Measurements from ENCODE around the gene MAST4. TPM values are rescaled to one million over a fixed set of nuclear protein-coding genes. Genes with fewer than 3 reads are reported as not detected.

MAST4 gene
- polyA plus RNA-seq, 1 donor (not counting 4 experiments of a cell fraction or from before 2014, with no cell fraction given) = 19.8 TPM

GRCh38 chr5:67014191-67014590 is 418.0 kb downstream of the MAST4 start:
- FAIRE-seq (no peak), DNase-seq (ENCODE audit: low read depth, low spot score) (no peak)
- no peaks in the 10 kb centered on the region for H4K20me1 ChIP-seq (ENCODE audit: control insufficient read depth, extremely low read depth, insufficient read depth, low read length)
- peaks cover 66% of the 10 kb centered on the region for H3K79me2 ChIP-seq (ENCODE audit: control insufficient read depth, insufficient read depth, low read length)
- no peak overlapping the region for H2AFZ ChIP-seq (ENCODE audit: control insufficient read depth, low read length)
- no peaks in the 10 kb centered on the region for H3K9me1 ChIP-seq (ENCODE audit: control insufficient read depth, extremely low read depth, insufficient read depth, low read length)
- H3K4me3 ChIP-seq (ENCODE audit: control insufficient read depth in 2 of 3, extremely low read depth in 1 of 3, insufficient read depth in 2 of 3, low read depth in 1 of 3, low read length in 3 of 3) = no peak overlapping the region
- H3K36me3 ChIP-seq (ENCODE audit: control insufficient read depth in 2 of 2, extremely low read depth in 1 of 2, insufficient read depth in 2 of 2, low read length in 2 of 2) = no peaks in the 10 kb centered on the region
- no peaks in the 10 kb centered on the region for H3K27me3 ChIP-seq (ENCODE audit: control insufficient read depth, extremely low read depth, insufficient read depth, low read length)
- no peak overlapping the region for H3K9ac ChIP-seq (ENCODE audit: control insufficient read depth, extremely low read depth, insufficient read depth, low read length)
- H3K4me1 ChIP-seq (ENCODE audit: control insufficient read depth, extremely low read depth, insufficient read depth, low read length) = peaks cover 78% of the 10 kb centered on the region
- peak overlapping the region; percentile 87 for H3K27ac ChIP-seq (ENCODE audit: control insufficient read depth, insufficient read depth, low read length)
- TF ChIP-seq EZH2 (IDR thresholded peaks at IDR 0.05; ENCODE audit: low read length) = no peak
- no peak for TF ChIP-seq CTCF (optimal IDR thresholded peaks at IDR 0.05 in 1 of 3, IDR thresholded peaks at IDR 0.05 in 1 of 3, conservative IDR thresholded peaks at IDR 0.05 in 1 of 3; ENCODE audit: extremely low read depth in 1 of 3, insufficient read depth in 2 of 3, low read length in 3 of 3)
- no peaks in the 10 kb centered on the region for H3K9me3 ChIP-seq (ENCODE audit: control insufficient read depth, low read depth, low read length)
- dilution Hi-C loops (cut with MboI; ENCODE audit: extremely low pct_ligation_motif_present, low sequenced_read_pairs) = no loop called here
- H3K4me2 ChIP-seq (ENCODE audit: control insufficient read depth, extremely low read depth, insufficient read depth, low read depth, low read length) = peak overlapping the region; percentile 97

GRCh38 chr5:67014957-67015400 is 418.8 kb downstream of the MAST4 start:
- dilution Hi-C loops (cut with MboI; ENCODE audit: extremely low pct_ligation_motif_present, low sequenced_read_pairs) = no loop called here
- H3K9me3 ChIP-seq (ENCODE audit: control insufficient read depth, low read depth, low read length) = no peaks in the 10 kb centered on the region

More at GRCh38 chr5:67014957-67015400, 418.8 kb downstream of the MAST4 start:
- Histone ChIP-seq H3K4me3 (ENCODE audit: control insufficient read depth in 2 of 3, extremely low read depth in 1 of 3, insufficient read depth in 2 of 3, low read depth in 1 of 3, low read length in 3 of 3) (peak overlapping the region; percentile 32 to 68 (median 62)), H3K27me3 (ENCODE audit: control insufficient read depth, extremely low read depth, insufficient read depth, low read length) (no peaks in the 10 kb centered on the region), H3K4me1 (ENCODE audit: control insufficient read depth, extremely low read depth, insufficient read depth, low read length) (peaks cover 76% of the 10 kb centered on the region), H2AFZ (ENCODE audit: control insufficient read depth, low read length) (no peak overlapping the region), H3K27ac (ENCODE audit: control insufficient read depth, insufficient read depth, low read length) (peak overlapping the region; percentile 87), H3K9ac (ENCODE audit: control insufficient read depth, extremely low read depth, insufficient read depth, low read length) (peak overlapping the region; percentile 76), H3K36me3 (ENCODE audit: control insufficient read depth in 2 of 2, extremely low read depth in 1 of 2, insufficient read depth in 2 of 2, low read length in 2 of 2) (no peaks in the 10 kb centered on the region), H3K9me1 (ENCODE audit: control insufficient read depth, extremely low read depth, insufficient read depth, low read length) (no peaks in the 10 kb centered on the region), H3K4me2 (ENCODE audit: control insufficient read depth, extremely low read depth, insufficient read depth, low read depth, low read length) (peak overlapping the region; percentile 97), H3K79me2 (ENCODE audit: control insufficient read depth, insufficient read depth, low read length) (peaks cover 66% of the 10 kb centered on the region), H4K20me1 (ENCODE audit: control insufficient read depth, extremely low read depth, insufficient read depth, low read length) (no peaks in the 10 kb centered on the region)
- FAIRE-seq (peak; percentile 73), DNase-seq (ENCODE audit: low read depth, low spot score) (no peak)
- TF ChIP-seq CTCF (optimal IDR thresholded peaks at IDR 0.05 in 1 of 3, IDR thresholded peaks at IDR 0.05 in 1 of 3, conservative IDR thresholded peaks at IDR 0.05 in 1 of 3; ENCODE audit: extremely low read depth in 1 of 3, insufficient read depth in 2 of 3, low read length in 3 of 3) = no peak

Measured in keratinocyte (primary cell).